GM20000 (cell line): Measurements from ENCODE around the gene LTBP1.

ENCODE experiments used
- DNase-seq: peaks from one replicate; pipeline ENCODE4 v3.0.0; 2012; ENCODE audit warnings: low spot score
- TF ChIP-seq, protein P1 (sequence below): IDR thresholded peaks from 2 replicates; pipeline ENCODE4 v1.5.1; 2012; ENCODE audit warnings: mild to moderate bottlenecking, control low read depth; ENCODE audit errors: extremely low read depth, missing control alignments

The LTBP1 gene

DNA sequence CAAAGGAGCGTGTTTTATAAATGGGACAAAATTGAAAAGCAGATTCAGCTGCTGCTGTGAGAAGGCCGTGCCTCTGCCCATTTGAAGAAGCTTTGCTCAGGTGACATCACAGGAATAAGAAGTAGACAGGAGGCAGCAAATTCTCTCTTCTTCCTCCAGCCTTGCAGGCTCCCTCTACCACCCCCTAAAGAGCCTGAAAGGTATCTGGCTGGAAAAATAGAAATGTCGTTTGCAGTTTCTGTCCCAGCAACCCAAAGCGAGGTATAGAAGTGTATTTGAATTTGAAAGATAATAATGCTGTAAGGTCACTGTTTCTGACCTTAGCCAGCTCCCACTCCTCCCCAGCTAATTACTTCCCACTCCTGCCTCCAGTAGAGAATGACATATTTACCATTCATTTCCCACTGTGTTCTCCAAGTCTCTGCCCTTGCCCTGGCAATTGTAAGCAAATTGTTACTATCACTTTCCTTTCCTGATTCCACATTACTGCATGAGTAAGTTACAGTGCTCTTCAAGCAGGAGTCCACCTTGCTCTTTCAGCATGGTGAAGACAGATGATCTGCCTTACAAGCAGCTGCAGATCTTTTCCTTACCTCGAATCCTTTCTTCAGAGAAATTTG, 472.9 kb downstream of the LTBP1 start:
- no peak for DNase-seq
- TF ChIP-seq, protein P1, sequence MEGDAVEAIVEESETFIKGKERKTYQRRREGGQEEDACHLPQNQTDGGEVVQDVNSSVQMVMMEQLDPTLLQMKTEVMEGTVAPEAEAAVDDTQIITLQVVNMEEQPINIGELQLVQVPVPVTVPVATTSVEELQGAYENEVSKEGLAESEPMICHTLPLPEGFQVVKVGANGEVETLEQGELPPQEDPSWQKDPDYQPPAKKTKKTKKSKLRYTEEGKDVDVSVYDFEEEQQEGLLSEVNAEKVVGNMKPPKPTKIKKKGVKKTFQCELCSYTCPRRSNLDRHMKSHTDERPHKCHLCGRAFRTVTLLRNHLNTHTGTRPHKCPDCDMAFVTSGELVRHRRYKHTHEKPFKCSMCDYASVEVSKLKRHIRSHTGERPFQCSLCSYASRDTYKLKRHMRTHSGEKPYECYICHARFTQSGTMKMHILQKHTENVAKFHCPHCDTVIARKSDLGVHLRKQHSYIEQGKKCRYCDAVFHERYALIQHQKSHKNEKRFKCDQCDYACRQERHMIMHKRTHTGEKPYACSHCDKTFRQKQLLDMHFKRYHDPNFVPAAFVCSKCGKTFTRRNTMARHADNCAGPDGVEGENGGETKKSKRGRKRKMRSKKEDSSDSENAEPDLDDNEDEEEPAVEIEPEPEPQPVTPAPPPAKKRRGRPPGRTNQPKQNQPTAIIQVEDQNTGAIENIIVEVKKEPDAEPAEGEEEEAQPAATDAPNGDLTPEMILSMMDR = no peak

DNA sequence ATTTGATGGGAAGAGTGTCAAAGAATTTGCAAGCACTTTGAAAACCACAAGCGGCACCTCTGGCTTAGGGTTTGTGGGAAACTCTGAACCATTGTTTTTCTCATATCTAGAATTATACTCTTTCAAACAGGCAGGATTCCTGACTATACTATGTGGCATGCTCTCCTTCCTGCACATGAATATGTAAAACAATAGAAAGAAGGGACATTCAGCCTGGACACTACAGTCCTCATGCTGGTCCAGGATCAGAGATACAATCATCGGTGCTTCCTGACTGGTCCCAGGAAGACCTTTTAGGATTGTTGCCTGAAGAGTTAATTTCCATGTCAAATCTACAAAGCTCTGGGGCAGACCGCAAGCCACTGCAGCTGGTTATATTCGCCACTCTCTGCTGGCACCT, 474.0 kb downstream of the LTBP1 start:
- TF ChIP-seq, protein P1 = no peak
- no peak for DNase-seq

DNA sequence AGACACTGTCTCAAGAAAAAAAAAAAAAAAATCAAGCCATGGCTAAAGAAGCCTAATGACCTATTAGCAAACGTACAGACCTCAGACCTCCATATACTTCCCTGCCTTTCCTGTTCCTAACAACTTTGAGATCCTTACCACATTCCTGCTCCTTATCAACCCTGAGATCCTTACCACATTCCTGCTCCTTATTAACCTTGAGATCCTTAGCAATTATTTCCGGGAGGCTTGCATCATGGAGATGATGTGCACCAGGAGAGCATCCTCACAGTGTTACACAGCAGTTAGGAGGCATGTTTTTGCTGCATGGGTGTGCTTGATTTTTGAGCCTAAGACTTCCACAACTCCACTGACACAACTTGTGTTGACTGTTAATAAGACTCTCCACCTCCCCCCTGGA, 475.1 kb downstream of the LTBP1 start:
- TF ChIP-seq, protein P1 = no peak
- DNase-seq = no peak

DNA sequence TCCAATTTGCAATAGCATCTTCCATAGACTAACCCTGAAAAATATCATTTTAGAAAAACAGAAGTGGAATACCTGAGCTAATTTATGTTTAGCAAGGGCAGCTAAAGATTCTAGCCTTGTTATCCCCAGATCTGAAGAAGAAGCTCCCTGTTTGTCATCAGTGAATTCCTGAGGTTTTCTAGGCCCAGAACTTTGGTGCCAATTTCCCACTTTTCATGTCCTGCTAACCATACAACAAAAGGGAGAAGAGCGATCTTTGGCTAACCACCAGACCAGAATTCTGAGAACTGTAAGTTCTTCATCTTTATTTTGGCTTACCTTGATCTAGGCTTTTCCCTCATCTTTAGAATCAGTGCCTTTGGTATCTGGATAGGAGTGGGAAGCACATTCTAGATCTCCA, 478.4 kb downstream of the LTBP1 start:
- no peak for DNase-seq
- TF ChIP-seq, protein P1 = no peak

DNA sequence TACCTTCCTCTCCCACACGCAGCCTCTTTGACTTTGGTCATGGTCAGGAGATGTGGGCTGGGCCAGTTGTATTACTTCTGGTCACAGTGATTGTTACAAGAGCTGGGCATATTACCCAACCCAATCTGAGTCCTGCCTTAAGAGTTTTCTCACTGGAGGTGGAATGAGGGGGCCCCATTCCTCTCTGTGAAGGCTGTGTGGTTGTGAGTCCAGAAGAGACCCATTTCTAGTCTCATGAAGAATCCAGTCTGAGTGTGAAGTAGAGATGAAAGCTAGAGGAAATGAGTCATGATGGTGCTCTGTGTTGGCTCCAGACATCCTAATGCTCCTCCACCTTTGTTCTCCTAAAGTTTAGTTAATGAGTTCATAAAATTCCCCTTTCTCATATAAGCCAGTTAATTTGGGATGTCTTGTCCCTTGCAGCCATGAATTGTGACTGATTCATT, 478.9 kb downstream of the LTBP1 start:
- no peak for DNase-seq
- TF ChIP-seq, protein P1 = no peak

DNA sequence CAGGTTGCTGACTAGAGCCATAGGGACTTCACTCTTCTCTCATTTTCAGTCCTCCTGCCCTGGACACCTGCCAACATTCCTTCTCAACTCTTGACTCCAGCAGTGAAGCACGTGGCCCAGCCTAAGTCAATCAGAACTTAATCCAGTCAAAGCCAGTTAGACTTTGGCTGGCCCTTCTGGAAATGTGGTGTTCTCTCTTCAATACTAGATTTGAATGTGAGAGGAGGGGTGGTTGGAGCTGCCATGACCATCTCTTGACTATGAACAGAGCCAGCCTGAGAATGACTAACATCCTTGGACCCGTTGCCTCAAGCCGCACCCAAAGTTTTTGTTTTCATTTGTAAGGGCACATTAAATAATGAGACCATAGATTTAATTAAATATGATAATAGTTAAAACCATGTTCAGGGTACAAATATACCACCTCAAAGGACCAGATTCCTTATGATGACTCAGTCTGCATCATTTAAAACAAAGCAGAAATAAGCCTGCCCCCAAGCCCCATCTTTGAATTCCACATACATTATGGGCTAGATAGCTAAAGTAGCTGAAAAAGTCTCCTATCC, 480.0 kb downstream of the LTBP1 start:
- no peak for DNase-seq
- TF ChIP-seq, protein P1 = no peak

DNA sequence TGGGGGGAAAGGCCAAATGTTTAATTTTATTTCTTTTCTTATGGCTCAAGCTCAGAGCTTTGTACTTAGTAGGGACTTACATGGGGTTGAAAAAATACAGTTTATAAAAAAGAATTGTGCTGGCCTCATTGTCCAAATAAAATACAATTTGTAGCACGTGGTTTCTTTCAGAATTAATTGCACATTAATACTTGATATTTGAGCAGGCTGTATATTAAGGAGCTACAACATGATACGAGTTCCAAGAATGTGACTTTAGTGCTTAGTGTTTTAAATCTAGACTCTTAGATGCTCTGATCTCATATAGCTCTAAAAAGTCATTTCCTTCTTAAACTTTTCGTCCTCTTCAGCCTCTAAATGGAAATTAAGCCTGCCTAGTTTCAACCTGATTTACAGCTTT, 483.3 kb downstream of the LTBP1 start:
- TF ChIP-seq, protein P1 = no peak
- no peak for DNase-seq
